AG08395 (cell line): ENCODE data around the gene PLCB2.

ENCODE experiments used
- DNase-seq: peaks from one replicate; pipeline ENCODE4 v3.0.0; 2012; ENCODE audit warnings: mixed read lengths, low spot score

PLCB2 gene

DNA sequence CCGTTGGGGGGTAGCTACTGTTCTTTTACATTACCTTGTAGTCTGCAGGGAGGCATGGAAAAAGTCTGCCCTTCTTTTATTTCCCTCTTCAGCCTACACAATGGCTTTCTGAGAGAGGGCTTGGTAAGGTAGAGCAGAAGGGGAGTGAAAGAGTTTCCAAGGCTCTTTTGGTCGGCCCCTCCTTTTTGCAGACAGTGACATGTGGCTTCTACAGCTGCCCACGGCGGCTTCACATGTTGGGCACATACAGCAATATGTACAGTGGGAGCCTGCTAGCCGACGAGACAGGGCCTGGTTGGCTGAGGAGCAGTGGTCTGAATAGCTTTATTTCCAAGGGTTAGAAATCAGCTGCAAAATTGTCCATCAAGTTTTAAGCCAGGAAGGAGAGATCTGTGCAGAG, 19.7 kb upstream of the PLCB2 start:
- DNase-seq: no peak

DNA sequence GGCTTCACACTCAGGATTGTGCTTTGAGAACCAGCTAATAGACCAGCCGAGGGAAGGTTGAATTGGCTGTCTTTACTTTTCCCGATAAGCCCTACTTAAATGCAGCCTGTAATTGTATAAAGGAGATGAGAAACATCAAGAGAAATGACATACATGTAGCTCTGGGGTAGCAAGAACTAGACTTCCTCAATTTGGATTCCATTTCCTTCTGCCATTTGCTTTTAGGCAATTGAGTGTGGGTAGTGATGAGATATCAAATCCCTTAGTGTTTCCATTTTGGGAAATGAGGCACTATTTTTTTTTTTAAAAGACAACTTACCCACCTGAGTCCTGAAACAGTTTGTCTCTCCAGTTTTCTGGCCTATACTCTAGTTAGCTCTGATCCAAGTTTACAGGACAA, 18.0 kb upstream of the PLCB2 start:
- DNase-seq: no peak

DNA sequence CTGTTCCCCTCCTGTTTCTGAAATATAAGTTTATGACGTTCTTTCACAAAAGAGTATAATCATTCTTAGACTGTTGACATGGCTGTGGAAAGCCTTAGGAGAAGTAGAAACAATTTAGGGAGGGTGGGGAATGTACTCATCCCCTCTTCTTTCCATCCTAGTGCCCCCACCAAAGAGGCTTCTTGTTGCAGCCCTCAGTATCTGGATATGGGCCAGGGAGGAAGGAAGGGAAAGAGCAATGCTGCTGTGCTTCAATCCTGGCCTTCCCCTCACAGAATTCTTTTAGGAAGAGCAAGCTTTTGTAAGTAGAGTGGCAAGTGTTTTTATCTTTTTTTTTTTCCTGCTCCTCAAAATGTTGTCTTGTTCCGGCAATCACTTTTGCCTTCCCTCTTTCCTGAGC, 17.5 kb upstream of the PLCB2 start:
- no peak for DNase-seq

DNA sequence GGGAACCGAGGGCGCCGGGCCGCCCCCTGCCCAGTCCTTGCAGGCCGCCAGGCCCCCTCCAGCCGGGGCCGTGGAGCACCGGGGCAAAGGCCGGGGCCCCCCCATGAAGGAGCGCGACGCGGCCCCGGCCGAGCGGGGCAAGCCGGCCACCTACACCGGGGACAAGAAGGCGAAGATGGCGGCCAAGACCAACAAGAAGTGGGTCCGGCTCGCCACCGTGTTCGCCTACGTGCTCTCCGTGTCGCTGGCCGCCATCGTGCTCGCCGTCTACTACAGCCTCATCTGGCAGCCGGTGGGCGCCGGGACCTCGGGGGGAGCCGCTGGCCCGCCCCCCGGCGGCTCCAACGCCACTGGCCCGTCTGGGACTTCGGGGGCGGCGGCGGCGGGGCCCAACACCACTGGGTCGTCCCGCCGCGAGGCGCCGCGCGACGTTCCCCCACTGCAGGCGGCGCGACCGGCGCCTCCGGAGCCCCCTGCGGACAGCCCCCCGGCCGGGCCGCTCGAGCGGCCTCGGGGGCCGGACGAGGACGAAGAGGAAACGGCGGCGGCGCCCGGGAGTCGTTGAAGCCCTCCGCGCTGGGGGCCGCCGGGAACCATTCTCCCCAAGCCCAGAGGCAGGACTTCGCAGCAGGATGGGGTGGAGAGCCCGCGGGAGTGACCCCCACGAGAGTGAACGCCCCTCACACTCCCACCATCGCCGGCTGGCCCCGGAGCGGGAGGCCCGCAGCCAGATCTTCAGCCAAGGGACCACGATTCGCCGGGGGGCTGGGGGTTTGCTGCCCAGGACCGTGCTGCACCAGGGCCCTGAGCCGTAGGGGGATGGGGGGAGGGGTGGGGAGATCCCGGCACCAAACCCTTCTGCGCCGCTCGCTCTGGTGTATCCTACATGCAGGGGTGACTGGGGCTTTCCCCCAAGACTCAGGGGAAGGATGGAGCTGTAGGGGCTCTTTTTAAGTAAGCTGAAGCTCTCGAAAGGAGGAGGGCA, 16.5 kb upstream of the PLCB2 start:
- DNase-seq: no peak

DNA sequence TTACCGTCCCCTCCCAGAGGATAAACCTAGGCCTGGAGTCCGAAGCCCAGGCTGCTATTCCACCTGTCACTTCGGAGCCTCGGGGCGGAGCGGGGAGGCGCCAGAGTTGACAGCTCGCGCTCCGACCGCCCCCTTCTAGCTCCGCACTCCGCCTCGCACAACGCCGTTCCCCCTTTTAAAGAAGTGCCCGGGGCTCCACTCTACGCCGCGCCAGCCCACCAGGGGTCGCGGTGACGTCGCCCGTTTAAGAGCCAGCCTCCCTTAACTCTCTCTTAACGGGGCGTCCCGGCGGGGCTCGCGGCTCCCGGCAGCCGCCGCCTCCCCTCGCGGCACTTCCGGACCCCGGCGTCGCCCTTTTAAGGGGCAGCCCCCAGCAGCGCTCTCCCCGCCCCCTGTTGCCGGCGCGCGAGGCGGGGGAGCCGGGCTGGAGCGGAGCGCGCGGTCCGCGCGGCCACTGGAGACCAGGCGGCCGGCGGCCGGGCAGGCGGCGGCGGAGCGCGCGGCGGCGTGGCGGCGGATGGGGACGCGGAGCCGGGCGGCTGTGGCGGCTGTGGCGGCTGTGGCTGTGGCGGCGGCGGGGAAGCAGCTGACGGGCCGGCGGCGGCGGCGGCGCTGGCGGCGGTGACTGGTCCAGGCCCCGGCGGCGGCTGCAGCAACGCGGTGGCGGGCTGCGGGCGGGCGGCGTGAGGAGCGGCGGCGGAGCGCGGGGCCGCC, 15.7 kb upstream of the PLCB2 start, which contains the start of gene INAFM2:
Gene INAFM2, plus strand, starts transcription at position 454 of the 714 bp plus-strand sequence. CDS start 364 bp downstream, outside the sequence.
- peak; percentile 93 for DNase-seq

DNA sequence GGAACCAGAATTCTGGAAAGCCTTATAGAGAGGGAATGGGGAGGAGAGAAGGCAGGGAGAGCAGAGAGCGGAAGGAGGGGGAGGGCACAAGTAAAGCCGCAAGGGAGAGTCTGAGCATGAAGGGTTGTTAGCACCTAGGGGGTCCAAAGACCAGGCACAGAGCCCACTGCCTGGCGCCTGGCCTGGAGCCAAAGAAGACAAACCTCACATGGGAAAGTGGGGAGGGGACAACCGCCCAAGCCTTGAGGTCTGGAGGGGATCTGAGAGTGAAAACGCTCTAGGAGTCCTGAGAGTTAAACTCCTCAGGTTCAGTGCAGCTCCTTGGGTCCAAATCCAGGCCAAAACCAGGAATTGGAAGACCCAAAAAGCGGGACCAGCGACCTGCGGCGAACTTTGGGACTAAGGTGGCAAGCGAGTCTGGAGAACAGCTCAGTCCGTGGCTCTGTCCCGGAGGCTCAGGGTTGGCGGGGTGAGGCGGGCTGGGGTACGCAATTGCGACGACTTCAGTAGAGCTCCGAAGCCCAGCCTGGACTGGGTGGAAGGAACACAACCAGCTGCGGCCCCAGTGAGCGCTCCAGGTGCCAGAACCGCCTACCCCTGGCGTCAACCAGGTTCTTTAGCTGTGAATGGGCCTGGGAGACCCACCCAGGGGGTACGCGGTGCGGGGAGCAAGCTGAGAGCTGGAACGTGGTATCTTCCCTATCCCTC, 14.9 kb upstream of the PLCB2 start:
- DNase-seq: no peak

DNA sequence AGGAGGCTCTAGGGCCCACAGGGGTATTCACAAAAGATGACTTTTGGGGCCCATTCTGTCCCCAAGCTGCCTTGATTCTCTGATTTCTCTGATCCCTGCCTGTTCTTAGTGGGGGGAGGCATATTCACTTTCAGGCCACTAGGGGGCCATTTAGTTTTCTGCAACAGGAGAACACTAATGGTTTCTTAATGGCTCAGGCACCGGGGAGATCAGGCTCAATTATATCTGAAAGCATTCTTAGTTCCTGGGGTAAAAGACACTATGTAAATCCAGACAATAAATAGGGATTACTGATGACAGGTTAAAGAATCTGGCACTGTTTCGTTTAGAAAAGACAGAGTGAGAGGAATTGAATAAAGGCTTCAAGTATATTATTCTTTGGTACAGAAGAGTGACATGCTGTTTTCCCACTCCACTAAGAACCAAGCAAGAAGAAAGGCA, 13.2 kb upstream of the PLCB2 start:
- DNase-seq: peak; percentile 75

DNA sequence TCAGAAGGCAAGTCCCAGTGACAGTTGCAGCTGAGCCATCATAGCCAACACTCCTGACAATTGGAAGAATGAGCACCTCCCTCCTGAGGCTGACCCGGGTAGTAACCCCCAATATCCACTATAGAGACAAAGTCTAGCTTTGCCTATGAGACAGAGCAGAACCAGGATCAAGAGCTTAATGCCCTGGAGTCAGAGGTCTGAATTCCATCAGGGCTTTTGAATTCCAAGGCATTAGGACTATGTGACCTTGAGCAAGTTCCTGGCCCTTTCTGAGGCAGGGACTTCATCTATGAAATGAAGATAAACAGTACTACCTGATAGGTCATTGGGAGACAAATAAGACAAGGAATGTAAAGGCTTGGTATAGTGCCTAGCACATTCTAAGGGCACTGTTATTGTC, 12.7 kb upstream of the PLCB2 start:
- DNase-seq: no peak

DNA sequence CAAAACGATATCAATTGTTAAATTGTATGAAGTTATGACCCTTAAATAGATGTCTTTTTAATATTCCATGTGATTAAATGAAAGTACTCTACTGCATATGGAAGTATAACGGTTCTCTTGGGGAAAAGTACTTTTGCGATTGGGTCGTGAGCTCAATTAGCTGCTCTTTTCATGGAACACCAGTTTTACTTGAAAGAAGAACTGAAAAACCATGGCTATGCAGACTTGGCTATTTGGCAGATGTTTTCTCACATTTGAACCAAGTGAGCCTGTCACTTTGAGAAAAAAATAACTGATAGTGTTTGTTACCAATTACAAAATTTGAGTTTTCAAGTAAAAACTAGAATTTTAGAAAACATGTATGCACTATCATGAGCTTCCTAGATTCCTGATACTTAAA, 9.8 kb upstream of the PLCB2 start:
- DNase-seq: no peak

DNA sequence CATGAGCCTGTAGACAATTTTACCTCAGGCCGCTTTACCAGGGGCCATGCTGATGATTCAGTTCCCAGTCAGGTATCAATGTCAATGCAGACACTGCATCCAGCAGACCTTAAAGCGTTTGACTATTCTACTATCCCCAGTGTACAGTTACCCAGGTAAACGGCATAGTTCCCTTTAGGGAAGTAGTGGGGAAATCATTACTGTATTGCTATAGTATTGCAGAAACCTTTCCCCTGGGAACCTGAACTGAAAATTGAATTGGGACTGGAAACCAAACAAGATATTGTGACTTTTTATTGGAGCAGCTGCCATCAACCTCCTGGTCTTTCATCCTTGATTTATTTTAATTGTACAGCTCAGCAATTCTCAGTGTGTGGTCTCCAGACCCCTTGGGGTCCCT, 9.2 kb upstream of the PLCB2 start:
- DNase-seq: no peak

DNA sequence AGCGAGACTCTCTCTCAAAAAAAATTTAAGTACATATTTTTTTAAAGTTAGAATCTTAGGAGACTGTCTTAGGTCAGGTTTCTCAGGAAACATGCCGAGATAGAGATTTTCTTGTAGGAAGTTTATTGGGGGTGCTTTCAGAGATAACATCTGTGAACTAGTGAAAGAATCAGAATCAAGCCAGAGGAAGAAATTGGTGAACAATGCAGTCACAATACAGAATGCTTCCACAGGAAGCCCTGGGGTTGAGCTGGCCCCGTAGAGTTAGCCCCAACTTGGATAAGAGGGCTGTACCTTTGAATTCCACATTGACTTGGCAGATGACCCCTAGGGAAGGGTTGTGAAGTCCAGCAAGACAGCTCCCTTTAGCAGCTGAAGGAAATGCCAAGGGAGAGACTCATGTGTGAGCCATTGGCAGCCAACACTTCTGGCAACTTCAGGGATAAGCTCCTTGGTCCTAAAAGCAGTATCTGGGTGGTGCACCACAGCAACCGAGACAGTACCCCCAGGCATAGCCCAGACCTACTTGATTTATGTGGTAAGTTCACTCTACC, 7.1 kb upstream of the PLCB2 start:
- DNase-seq: peak; percentile 90

DNA sequence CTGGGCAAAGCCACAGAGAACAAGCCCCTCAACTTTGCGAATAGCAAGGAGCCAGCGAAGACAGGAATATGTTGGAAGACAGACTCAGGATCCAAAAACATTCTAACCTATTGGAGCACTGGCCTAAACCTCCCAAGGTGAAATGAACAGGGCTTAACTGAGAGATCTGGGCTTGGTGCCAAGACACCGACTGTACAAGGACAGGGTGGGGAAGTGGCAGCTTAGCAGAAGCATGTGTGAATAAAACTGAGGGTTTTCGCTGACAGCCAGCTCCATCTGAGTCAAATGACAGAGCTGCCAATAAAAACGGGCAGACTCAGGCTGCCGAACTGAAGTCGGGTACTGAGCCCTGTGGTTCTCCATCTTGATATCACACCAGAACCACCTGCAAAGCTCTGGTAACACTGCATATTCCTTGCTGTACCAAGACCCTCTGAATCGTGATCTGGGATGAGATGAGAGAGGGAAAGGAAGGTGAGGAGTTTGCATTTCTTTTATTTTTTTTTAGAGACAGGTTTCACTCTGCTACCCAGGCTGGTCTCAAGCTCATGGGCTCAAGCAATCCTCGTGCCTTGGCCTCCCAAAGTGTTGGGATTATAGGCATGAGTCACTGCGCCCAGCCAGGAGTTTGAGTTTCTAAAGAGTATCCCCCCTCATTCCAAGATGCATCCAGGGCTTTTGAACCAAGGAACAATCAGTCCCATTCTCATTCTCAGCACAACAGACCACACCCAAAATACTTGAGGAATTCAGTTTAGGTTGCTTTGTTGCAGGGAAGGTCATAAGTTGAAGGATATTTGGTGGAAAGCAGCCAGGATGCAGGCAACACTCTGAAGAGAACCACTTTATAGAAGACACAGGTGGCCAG, 6.0 kb upstream of the PLCB2 start:
- DNase-seq: peak; percentile 38

DNA sequence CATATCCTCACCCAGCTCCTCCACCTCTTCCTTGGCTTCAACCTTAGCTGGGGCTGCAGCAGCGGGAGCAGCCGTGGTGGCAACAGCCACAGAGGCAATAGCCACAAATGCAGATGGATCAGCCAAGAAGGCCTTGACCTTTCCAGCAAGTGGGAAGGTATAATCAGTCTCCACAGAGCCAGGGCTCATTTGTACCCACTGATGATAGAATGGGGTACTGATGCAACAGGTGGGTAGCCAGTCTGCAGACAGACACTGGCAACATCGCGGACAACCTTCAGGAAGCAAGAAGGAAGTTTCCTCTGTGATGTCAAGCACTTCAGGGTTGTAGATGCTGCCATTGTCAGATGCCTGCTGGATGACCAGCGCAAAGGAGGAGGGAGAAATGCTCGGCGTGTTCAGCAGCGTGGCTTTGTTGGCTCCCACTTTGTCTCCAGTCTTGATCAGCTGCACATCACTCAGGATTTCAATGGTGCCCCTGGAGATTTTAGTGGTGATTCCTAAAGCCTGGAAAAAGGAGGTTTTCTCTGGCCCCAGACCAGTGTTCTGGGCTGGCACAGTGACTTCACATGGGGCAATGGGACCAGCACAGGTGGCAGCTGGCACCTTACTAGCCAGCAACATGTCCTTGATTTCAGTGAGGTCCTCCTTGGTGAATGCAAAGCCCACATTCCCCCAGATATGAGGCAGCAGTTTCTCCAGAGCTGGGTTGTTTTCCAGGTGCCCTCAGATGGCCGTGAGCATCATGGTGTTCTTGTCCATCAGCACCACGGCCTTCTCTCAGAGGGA, 4.8 kb upstream of the PLCB2 start:
- no peak for DNase-seq

DNA sequence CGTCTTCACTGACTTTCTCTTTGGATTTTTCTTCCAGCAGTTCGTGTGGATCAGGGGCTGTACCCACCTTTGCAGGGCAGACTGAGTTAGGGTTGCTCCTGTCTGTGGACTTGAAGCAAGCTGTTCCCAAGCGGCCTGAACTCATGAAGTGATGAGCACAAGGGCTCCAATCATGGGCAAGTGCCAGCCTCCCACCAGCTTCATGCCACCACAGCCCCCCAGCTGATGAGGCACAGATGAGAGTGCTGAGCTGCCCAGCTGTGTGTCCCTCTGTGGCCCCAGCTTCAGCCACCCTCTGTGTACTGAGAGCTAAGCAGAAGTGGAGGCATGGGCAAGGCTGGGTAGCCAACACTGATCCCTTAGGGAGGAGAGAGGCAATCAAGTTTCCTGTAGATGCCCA, 3.3 kb upstream of the PLCB2 start:
- no peak for DNase-seq

DNA sequence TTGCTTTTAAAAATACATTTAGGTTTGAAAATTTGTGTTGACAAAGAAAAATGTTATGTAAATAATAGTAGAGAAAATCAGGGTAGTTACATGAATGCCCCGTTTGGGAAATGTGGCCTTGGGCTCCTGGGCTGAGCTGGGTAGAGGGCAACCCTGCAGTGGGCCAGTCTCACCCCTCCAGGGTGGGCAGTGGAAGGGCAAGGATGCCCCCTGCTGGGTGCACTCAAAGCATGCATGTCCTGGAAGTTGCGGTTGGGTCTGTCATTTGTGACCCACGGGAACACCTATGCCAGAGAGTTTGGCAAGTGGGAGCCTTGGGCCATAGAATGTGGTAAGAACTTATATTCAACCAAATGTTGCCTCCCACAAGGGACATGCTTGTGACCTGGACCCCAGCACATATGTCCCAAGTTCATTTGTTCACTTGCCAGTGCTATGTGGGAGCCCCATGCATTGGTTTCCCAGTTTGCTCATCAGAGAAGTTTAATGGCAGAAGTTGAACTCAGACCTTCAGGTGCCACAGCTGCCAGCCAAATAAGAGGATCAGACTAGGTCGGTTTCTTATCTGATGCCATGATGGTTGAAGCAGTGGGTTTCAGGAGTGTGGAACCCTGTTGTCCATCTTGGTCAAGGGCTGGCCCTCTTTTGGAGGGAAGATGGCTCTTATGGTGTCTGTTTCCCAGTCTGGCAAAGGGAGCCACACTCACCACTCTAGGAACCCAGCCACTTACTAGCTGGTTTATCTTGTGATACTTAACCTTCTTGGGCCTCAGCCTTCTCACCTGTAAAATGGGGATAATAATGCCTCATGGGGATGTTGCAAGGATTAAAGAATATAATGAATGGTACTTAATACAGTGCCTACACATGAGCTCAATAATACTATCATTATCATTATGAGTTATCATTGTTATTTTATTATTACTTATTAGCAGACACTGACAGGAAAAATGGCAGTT, 2.5 kb upstream of the PLCB2 start:
- DNase-seq: peak; percentile 55

DNA sequence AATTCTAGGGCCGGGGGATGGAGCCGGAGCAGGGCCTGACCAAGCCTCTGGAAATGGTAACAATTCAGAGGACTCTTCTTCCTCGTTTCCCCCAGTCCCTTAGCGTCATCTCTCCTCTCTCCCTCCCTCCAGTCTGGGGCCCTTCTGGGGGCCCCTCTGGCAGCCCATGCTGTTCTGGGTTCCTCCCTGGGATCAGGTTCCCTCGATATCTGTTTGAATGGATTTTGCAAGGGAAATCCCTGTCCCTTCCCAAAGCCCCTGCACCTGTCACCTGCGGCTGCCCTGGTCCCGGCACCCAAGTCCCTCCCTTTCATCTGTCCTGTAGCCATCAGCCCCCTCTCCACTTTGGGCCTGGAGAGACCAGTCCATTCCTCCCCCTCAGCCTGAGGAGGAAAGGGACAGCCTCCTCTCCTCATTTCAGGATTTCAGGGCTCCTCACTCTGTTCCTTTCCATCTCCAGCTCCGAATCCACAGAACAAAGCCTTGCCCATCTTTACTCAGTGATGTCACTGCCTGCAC, 1.7 kb upstream of the PLCB2 start:
- no peak for DNase-seq

DNA sequence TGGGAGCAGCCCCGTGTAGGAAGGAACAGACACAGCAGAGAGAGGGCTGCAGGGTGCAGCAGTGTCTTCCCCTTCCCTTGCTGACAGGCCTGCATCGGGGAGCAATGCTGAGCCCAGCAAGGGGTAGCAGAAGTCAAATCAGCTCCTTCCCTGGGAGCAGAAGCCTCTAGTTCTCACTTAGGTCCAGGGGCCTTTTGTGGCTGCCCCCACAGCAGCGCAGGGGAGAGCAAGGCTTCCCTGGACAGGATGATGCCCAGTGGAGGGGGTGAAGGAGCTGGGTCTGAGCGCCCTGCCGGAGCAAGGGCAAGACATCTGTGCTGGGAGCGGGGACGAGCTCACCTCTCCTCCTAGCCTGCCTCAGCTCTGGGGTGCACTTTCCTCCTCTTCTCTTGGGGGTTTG, 827 bp downstream of the PLCB2 start:
- DNase-seq: no peak

DNA sequence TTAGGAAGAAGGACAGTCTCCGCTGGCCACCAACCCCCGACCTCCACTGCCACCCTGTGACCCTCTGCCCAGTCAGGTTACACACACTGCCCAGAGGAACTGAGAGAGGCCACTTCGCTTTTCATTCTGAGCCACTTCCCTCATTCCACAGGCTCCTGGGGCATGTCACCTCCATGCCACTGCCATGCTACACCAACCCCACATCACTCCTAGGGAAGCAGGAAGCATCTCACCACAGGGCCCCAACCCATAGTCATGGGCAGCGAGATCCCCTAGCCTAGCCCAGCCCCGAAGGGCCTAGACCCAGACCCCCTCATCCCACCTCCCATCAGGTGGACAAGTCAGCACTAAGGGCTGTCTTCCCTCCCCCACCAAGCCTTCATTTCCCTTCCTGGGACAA, 1.4 kb downstream of the PLCB2 start:
- no peak for DNase-seq

DNA sequence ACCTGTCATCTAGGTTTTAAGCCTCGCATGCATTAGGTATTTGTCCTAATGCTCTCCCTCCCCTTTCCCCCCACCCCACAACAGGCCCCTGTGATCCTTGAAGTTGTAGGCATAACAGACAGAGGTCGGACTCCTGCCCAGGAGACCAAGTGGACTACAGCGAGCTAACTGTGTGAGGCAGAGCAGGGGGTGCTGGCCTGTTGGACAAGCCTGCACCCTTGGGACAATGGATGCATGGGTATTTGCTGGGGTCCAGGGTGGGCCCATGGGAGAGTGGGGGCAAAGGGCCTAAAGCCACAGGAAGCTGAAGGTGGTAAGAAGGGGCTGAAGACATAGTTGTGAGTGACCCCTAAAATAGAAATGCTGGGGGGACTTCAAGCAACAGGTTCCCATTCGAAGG, 2.5 kb downstream of the PLCB2 start:
- DNase-seq: no peak
